HepG2 (cell line): ENCODE measurements around the gene VAV2. TPM values are rescaled to one million over a fixed set of nuclear protein-coding genes. Genes with fewer than 3 reads are reported as not detected.

Experiments used
- ARNTL ChIP-seq: sonication (generic); formaldehyde crosslinking; IDR thresholded peaks from 2 replicates; pipeline ENCODE4 v1.4.0; 2020; ENCODE audit warnings: mild to moderate bottlenecking, missing genetic modification reagents
- ATF1 ChIP-seq: IDR thresholded peaks from 2 replicates; pipeline ENCODE4 v1.6.1; 2016; ENCODE audit warnings: mild to moderate bottlenecking, control low read depth
- EP300 ChIP-seq, 3 experiments: sonication (generic) in 1 of 3; formaldehyde crosslinking in 1 of 3; IDR thresholded peaks; 2 replicates each; pipeline versions ENCODE4 v1.5.1 to v1.6.1; 2011 to 2020; ENCODE audit warnings: low read depth in 2 of 3, low read length in 2 of 3, borderline replicate concordance in 1 of 3, improper control_type of control experiment in 1 of 3, mild to moderate bottlenecking in 1 of 3, missing genetic modification reagents in 1 of 3, moderate library complexity in 1 of 3
- ESRRA ChIP-seq: sonication (generic); formaldehyde crosslinking; IDR thresholded peaks from 2 replicates; pipeline ENCODE4 v1.5.1; 2020; ENCODE audit warnings: mild to moderate bottlenecking, low read depth, missing genetic modification reagents
- HDAC2 ChIP-seq: sonication (generic); formaldehyde crosslinking; IDR thresholded peaks from 2 replicates; pipeline ENCODE4 v1.4.0; 2020; ENCODE audit warnings: missing genetic modification reagents
- KLF11 ChIP-seq: IDR thresholded peaks from 2 replicates; pipeline ENCODE4 v1.6.1; 2016; ENCODE audit warnings: missing compliant biosample characterization
- MLX ChIP-seq: IDR thresholded peaks from 2 replicates; pipeline ENCODE4 v1.6.1; 2016
- PBX3 ChIP-seq: sonication (generic); formaldehyde crosslinking; IDR thresholded peaks from 2 replicates; pipeline ENCODE4 v1.8.1; 2023; ENCODE audit warnings: missing genetic modification reagents, inconsistent platforms, borderline replicate concordance
- PTBP1 ChIP-seq: fragments of 200-400 bp; formaldehyde crosslinking; IDR thresholded peaks from 2 replicates; pipeline ENCODE4 v1.6.1; 2018; ENCODE audit warnings: low read length, low read depth; ENCODE audit not compliant: poor library complexity, severe bottlenecking
- SNAPC4 ChIP-seq: sonication (generic); formaldehyde crosslinking; IDR thresholded peaks from 2 replicates; pipeline ENCODE4 v1.4.0; 2020; ENCODE audit warnings: mild to moderate bottlenecking, missing genetic modification reagents
- ZNF318 ChIP-seq: sonication (generic); formaldehyde crosslinking; IDR thresholded peaks from 2 replicates; pipeline ENCODE4 v1.4.0; 2020; ENCODE audit warnings: mild to moderate bottlenecking, missing genetic modification reagents
- ZNF383 ChIP-seq: sonication (generic); formaldehyde crosslinking; IDR thresholded peaks from 2 replicates; pipeline ENCODE4 v1.4.0; 2020; ENCODE audit warnings: missing genetic modification reagents, mild to moderate bottlenecking, borderline replicate concordance
- ZNF644 ChIP-seq: IDR thresholded peaks from 2 replicates; pipeline ENCODE4 v1.6.1; 2016; ENCODE audit warnings: low read depth
- polyA plus RNA-seq, 8 experiments: library from polyadenylated mRNA; depleted of rRNA in 3 of 8; stranded (reverse) in 7 of 8; unstranded in 1 of 8; fragments of >200 nt; fragmentation: Illumina TruSeq in 4 of 8; extraction: Trizol in 4 of 8; gene quantifications; 2 replicates each; pipeline versions ENCODE4 v1.2.1 to v1.2.3, GENCODE V29; 2011 to 2016; ENCODE audit warnings: low read depth in 4 of 8, missing spikeins in 1 of 8, mixed read lengths in 1 of 8; ENCODE audit not compliant: insufficient read depth in 1 of 8
- total RNA-seq, 5 experiments: library from RNA; depleted of rRNA; stranded (reverse); fragments of >200 nt; fragmentation: Illumina TruSeq; extraction: Trizol; gene quantifications; 2 replicates each; pipeline ENCODE4 v1.2.3, GENCODE V29; 2016; ENCODE audit warnings: low read depth in 1 of 5

The VAV2 gene
- total and polyA plus RNA-seq, 2 of the 13 experiments (the other 11 are each of a cell fraction or from before 2014, with no cell fraction given), result 22.5 to 22.9 TPM

- TF ChIP-seq PTBP1 (no peak), KLF11 (CRISPR knock-in tag) (peak; percentile 42; the same call in 1 of the 2 replicates), HDAC2 (peak; percentile 84), ZNF318 (0 out of 2 replicates have a peak, but pooled peaks have one; percentile 16), MLX (CRISPR knock-in tag) (no peak), ARNTL (CRISPR knock-in tag) (peak; percentile 85; the same call in 1 of the 2 replicates), EP300 (IDR thresholded peaks at IDR 0.05; ENCODE audit: low read depth in 2 of 2, low read length in 2 of 2) (peak in 1 of 2 experiments; percentile 46; a peak in 1 of 4 replicates), EP300 (CRISPR knock-in tag; IDR thresholded peaks at IDR 0.05; ENCODE audit: borderline replicate concordance) (no peak), ZNF383 (CRISPR knock-in tag) (0 out of 2 replicates have a peak, but pooled peaks have one; percentile 16), PBX3 (CRISPR knock-in tag) (no peak), ZNF644 (CRISPR knock-in tag) (no peak), SNAPC4 (no peak), ESRRA (CRISPR knock-in tag) (peak; percentile 61), ATF1 (CRISPR knock-in tag) (no peak)
These were observed 12.7 kb downstream of the VAV2 start (continued) for GRCh38 chr9:133979273-133979920.
